Thyroid gland (tissue), 4 donors: Measurements from ENCODE around the gene METTL6. TPM values are rescaled to one million over a fixed set of nuclear protein-coding genes. Genes with fewer than 3 reads are reported as not detected.
A peak's percentile ranks its signal among the peaks of the same experiment; 100 is the strongest.

Source experiments
- DNase-seq, 2 donors: peaks; one replicate each; pipeline ENCODE4 v3.0.0-alpha.2; 2019
- H3K27ac ChIP-seq, 3 donors: fragments of 200-600 bp; sonication (generic); 1 replicate in 2 of 3; 2 replicates in 1 of 3; pipeline ENCODE4 v1.5.1; 2016 to 2019; ENCODE audit warnings: mild to moderate bottlenecking in 1 of 3, moderate library complexity in 1 of 3
- H3K27me3 ChIP-seq: fragments of 200-600 bp; sonication (generic); one replicate; pipeline ENCODE4 v1.5.1; 2019
- H3K36me3 ChIP-seq, 2 donors: fragments of 200-600 bp; sonication (generic); one replicate each; pipeline ENCODE4 v1.5.1; 2016 to 2019
- H3K4me1 ChIP-seq, 2 donors: fragments of 200-600 bp; sonication (generic); one replicate each; pipeline ENCODE4 v1.5.1; 2017 to 2019
- H3K4me3 ChIP-seq, 3 donors: fragments of 200-600 bp; sonication (generic); replicated peaks in 1 of 3; 1 replicate in 2 of 3; 2 replicates in 1 of 3; pipeline ENCODE4 v1.5.1; 2016; ENCODE audit warnings: mild to moderate bottlenecking in 1 of 3
- H3K9me3 ChIP-seq: fragments of 200-600 bp; sonication (generic); one replicate; pipeline ENCODE4 v1.5.1; 2017
- POLR2A ChIP-seq, 2 donors: fragments of 450-650 bp; IDR thresholded peaks; one replicate each; pipeline ENCODE4 v1.6.1; 2017; ENCODE audit warnings: antibody characterized with exemption in 2 of 2, mild to moderate bottlenecking in 2 of 2, moderate library complexity in 1 of 2
- WGBS, 2 donors: methylation state at CpG; one replicate each; pipeline ENCODE4 v1.1.5; 2017; 5-methylcytosine and 5-hydroxymethylcytosine counted together
- intact Hi-C: fragments of 100-400 bp; cut with DNase I; formaldehyde crosslinking; loops from one replicate; pipeline ENCODE4 v1.15.1; 2023
- total RNA-seq, 4 donors: library from RNA; depleted of rRNA; stranded (reverse); fragments of >200 nt; gene quantifications; one replicate each; pipeline ENCODE4 v1.2.3, GENCODE V29; 2016
- TF ChIP-seq, protein P1 (sequence below), 6 experiments: fragments of 200-600 bp in 3 of 6; fragments of 450-650 bp in 3 of 6; sonication (generic) in 3 of 6; IDR thresholded peaks; one replicate each; pipeline ENCODE4 v1.5.1; 2016 to 2019; ENCODE audit warnings: antibody characterized with exemption in 6 of 6, mild to moderate bottlenecking in 2 of 6, inconsistent platforms in 1 of 6, moderate library complexity in 1 of 6

The METTL6 gene
- total RNA-seq, 4 donors from 2014 or later: 20.2 to 20.8 (median 20.5) TPM

DNA sequence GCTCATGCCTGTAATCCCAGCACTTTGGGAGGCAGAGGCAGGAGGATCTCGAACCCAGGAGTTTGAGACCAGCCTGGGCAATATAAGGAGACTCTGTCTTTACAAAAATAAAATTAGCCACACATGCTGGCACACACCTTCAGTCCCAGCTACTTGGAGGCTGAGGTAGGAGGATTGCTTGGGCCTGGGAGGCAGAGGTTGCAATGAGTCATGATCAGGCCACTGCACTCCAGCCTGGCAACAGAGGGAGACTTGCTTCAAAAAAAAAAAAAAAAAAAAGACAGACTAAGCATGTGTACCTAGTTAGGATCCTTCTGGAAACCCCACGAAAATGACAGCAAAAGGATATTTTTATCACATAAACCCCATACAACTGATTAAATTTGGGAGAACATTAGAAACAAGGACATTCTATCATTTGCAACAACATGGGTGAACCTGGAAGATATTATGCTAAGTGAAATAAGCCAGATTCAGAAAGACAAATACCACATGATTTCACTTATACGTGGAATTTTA, 44.9 kb downstream of the METTL6 start:
- intact Hi-C loops: loop anchor here (5.0 kb wide), 1 partner anchor 115 kb away; no protein-coding TSS in a partner anchor
- Histone ChIP-seq H3K9me3 (no peaks in the 10 kb centered on the region), H3K27me3 (no peaks in the 10 kb centered on the region), H3K36me3 (no peaks in the 10 kb centered on the region), H3K4me1 (peaks cover 7 to 15% of the 10 kb centered on the region in 2 donors), H3K4me3 (no peak overlapping the region), H3K27ac (no peak overlapping the region)
- DNase-seq: no peak
- WGBS, 2 donors: 85 to 87% methylated on average over 3 of the region's 3 CpGs
- TF ChIP-seq, protein P1, sequence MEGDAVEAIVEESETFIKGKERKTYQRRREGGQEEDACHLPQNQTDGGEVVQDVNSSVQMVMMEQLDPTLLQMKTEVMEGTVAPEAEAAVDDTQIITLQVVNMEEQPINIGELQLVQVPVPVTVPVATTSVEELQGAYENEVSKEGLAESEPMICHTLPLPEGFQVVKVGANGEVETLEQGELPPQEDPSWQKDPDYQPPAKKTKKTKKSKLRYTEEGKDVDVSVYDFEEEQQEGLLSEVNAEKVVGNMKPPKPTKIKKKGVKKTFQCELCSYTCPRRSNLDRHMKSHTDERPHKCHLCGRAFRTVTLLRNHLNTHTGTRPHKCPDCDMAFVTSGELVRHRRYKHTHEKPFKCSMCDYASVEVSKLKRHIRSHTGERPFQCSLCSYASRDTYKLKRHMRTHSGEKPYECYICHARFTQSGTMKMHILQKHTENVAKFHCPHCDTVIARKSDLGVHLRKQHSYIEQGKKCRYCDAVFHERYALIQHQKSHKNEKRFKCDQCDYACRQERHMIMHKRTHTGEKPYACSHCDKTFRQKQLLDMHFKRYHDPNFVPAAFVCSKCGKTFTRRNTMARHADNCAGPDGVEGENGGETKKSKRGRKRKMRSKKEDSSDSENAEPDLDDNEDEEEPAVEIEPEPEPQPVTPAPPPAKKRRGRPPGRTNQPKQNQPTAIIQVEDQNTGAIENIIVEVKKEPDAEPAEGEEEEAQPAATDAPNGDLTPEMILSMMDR (IDR thresholded peaks at IDR 0.05): no peak
- no peak for TF ChIP-seq POLR2A (IDR thresholded peaks at IDR 0.05)

DNA sequence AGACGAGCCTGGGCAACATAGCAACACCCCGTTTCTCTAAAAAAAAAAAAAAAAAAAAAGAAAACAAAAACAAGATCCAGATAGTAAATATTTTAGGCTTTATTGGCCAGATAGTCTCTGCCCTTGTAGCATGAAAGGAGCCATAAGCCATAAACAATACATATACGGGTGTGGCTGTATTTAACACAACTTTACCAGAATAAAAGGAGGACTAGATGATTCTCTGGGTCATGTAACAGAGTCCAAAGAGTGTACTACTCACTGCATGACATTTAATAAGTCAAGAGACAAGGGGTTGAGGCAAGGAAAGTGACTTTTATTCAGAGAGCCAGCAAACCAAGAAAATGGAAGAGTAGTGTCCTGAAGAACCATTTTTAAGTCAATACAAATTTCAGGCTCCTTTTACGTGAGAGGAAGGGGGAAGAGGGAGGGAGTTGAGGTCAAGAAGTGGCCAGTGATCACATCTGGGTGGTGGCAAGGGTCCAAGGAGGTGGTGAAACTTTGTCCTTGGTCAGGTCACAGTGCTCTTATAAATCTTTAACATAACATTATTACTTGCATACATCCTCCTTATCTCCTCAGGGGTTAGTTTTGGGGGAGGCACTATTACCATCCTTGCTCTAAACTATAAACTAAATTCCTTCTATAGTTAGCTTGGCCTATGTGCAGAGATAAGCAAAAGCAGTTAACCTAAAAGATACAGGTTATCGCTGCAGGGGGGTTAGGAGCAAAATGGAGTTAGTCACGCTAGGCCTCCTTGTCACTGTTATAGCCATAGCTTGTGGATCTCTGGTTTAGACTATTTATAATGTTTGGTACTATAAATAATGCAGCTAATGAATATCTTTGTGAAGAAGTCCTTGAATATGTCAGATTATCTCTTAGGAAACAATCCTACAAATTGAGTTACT, 46.1 kb downstream of the METTL6 start:
- Histone ChIP-seq H3K4me1 (peaks cover 11 to 14% of the 10 kb centered on the region in 2 donors), H3K36me3 (no peaks in the 10 kb centered on the region), H3K4me3 (no peak overlapping the region), H3K27me3 (no peaks in the 10 kb centered on the region), H3K27ac (no peak overlapping the region), H3K9me3 (no peaks in the 10 kb centered on the region)
- WGBS, 2 donors: 78 to 87% methylated on average over 6 of the region's 6 CpGs
- TF ChIP-seq, protein P1 (IDR thresholded peaks at IDR 0.05): no peak
- no peak for TF ChIP-seq POLR2A (IDR thresholded peaks at IDR 0.05)
- no peak for DNase-seq
- intact Hi-C loops: loop anchor here (5.0 kb wide), 1 partner anchor 114 kb away; no protein-coding TSS in a partner anchor

DNA sequence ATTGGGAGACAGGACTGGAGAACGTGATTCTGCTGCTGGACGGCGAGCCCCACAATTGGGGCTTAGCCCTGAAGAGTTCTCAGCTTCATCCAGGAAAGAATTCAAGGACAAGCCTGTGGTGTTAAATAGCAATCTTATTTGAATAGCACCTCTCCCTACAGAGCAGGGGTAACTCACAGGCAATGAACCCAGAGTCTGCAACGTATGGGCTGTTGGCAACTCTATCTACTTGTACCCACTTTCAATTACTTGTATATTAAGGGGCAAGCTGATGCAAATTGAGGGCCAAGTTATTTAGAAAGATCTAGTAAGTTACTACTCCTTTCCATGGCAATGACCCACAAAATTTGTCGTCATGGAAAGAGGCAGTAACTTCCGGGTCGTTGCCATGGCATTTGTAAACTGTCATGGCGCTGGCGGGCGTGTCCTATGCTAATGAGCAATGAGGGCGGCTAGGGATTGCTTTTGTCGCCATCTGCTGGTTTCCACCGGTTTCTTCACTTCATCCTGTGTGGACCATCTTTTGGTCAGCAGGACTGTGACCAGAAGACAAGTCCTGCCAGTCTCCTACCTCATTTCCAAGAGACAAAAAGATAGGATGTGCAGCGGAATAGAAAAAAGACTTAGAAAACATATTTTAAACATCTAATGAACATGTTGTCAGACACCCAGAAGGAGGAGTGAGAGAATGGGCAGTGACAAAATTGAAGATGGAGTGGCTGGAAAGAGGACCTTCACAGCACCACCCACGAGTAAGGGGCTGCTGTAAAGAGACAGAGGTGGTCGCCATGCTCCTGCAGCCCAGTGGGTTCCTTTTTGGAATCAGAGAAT, 49.2 kb downstream of the METTL6 start:
- H3K4me1 ChIP-seq: peaks cover 11 to 12% of the 10 kb centered on the region in 2 donors
- H3K9me3 ChIP-seq: no peaks in the 10 kb centered on the region
- H3K36me3 ChIP-seq: no peaks in the 10 kb centered on the region
- no peaks in the 10 kb centered on the region for H3K27me3 ChIP-seq
- WGBS, 2 donors: 24 to 27% methylated on average over 16 of the region's 16 CpGs
- intact Hi-C loops: no loop called here
- DNase-seq: peak; percentile 89 to 96
- H3K27ac ChIP-seq: peak overlapping the region; percentile 68 to 100 (median 84)
- H3K4me3 ChIP-seq: no peak overlapping the region
- TF ChIP-seq POLR2A (IDR thresholded peaks at IDR 0.05): no peak
- TF ChIP-seq, protein P1 (IDR thresholded peaks at IDR 0.05): peak; percentile 53 to 93 (median 83)

DNA sequence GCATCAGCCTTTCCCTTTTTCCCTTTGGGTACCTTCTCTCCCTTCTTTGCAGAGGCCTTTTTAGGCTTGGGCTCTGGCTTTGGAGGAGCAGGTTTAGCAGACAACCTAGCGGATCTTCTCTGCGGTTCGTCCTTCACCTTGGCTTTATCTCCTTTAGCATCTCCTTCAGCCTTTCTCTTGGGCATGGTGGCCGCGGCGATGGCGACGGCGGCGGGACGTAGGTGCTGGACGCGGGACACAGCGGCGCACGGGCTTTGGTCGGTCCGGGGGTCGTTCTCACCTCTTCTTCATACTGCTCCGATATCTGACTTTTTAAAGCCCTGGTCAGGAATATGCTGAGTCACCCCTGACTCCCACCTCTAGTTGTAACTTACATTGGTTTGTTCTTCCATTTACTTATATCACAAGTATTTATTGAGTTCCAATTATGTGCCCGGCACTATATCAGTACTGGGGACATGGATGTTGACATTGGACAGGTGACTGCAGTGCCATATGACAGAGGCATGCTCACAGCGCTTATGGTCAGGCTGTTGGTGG, 51.8 kb downstream of the METTL6 start:
- no peak overlapping the region for H3K4me3 ChIP-seq
- 96% methylated on average over 22 of the region's 22 CpGs for WGBS, 2 donors
- TF ChIP-seq, protein P1 (IDR thresholded peaks at IDR 0.05): no peak
- H3K4me1 ChIP-seq: peaks cover 11 to 12% of the 10 kb centered on the region in 2 donors
- DNase-seq: no peak
- H3K9me3 ChIP-seq: no peaks in the 10 kb centered on the region
- no peak overlapping the region for H3K27ac ChIP-seq
- intact Hi-C loops: no loop called here
- H3K36me3 ChIP-seq: no peaks in the 10 kb centered on the region
- no peaks in the 10 kb centered on the region for H3K27me3 ChIP-seq
